Fibroblast of villous mesenchyme (primary cell): ENCODE results near the gene LGR6. TPM values are rescaled to one million over a fixed set of nuclear protein-coding genes. Genes with fewer than 3 reads are reported as not detected.

Experiments
- DNase-seq: peaks from one replicate; pipeline ENCODE4 v3.0.0-alpha.2; 2010; ENCODE audit warnings: low read depth
- H3K4me3 ChIP-seq: 2 replicates; pipeline ENCODE4 v1.5.1; 2011; ENCODE audit warnings: low read depth, mild to moderate bottlenecking, low read length
- CTCF ChIP-seq: IDR thresholded peaks from 2 replicates; pipeline ENCODE4 v1.5.1; 2012; ENCODE audit warnings: low read depth, mild to moderate bottlenecking, low read length; ENCODE audit not compliant: insufficient read depth
- total RNA-seq: library from RNA; depleted of rRNA; stranded (reverse); fragments of >200 nt; gene quantifications from 2 replicates; pipeline ENCODE4 v1.2.3, GENCODE V29; 2012

LGR6 gene
- total RNA-seq, 1 donor: not detected

- no peak overlapping the region for H3K4me3 ChIP-seq
- DNase-seq: peak; percentile 73
Measured at GRCh38 chr1:202315576-202316168, 122.1 kb downstream of the LGR6 start.

GRCh38 chr1:202316186-202316585, 122.6 kb downstream of the LGR6 start:
- H3K4me3 ChIP-seq: no peak overlapping the region
- DNase-seq: no peak
- no peak for TF ChIP-seq CTCF

More at GRCh38 chr1:202315576-202316168, 122.1 kb downstream of the LGR6 start:
- TF ChIP-seq CTCF: peak; percentile 99

- TF ChIP-seq CTCF: no peak
- H3K4me3 ChIP-seq: no peak overlapping the region
- no peak for DNase-seq
Measured at GRCh38 chr1:202317941-202318925, 124.6 kb downstream of the LGR6 start.

GRCh38 chr1:202319381-202320080, 125.9 kb downstream of the LGR6 start:
- no peak for TF ChIP-seq CTCF
- no peak for DNase-seq
- H3K4me3 ChIP-seq: no peak overlapping the region

- no peak for TF ChIP-seq CTCF
- H3K4me3 ChIP-seq: no peak overlapping the region
- no peak for DNase-seq
Measured at GRCh38 chr1:202320081-202320405, 126.4 kb downstream of the LGR6 start.

GRCh38 chr1:202323731-202324130, 130.1 kb downstream of the LGR6 start:
- no peak for TF ChIP-seq CTCF
- DNase-seq: no peak
- no peak overlapping the region for H3K4me3 ChIP-seq
